CD4-positive, alpha-beta T cell treated with Interleukin-4 for 4 hours (primary cell): ENCODE measurements around the gene NPTXR.

ENCODE experiments used
- DNase-seq: peaks from one replicate; pipeline ENCODE4 v3.0.0-alpha.2; 2020

NPTXR gene

GRCh38 chr22:38843657-38844314, at the start of gene NPTXR:
TSS of gene NPTXR (minus strand) at chr22:38844028.
- DNase-seq = peak; percentile 3

DNA sequence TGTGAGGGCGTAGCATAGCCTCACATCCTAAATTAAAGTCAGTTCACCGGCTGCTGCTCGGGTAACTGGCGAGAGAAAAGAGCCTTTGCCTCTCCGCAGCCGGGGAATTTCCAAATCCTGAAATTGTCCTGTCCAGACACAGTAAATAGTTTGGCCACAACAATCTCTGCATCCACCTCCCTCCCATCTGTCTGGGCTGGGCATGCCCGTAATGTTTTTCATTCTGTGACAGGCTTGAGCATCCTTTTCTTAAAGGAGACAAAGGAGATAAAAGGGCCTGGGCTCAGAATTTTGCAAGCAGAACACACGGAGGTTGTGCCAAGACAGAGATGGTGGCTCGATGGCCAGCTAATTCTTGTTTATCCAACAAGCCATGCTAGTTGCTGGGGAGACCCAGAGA, 47.4 kb upstream of the NPTXR start:
- no peak for DNase-seq

DNA sequence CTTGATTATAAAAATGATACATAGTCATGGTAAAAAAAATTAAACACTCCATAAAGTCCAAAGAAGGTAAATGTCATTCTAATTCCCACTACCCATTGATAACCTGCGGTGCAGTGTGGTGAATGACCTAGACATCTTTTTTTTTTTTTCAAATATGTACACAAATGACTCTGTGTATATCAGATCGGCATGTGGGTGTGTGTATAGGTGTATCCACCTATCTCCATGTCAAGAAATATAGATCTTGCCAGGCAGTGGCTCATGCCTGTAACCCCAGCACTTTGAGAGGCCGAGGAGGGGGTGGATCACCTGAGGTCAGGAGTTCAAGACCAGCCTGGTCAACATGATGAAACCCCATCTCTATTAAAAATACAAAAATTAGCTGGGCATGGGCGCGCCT, 46.5 kb upstream of the NPTXR start:
- no peak for DNase-seq

DNA sequence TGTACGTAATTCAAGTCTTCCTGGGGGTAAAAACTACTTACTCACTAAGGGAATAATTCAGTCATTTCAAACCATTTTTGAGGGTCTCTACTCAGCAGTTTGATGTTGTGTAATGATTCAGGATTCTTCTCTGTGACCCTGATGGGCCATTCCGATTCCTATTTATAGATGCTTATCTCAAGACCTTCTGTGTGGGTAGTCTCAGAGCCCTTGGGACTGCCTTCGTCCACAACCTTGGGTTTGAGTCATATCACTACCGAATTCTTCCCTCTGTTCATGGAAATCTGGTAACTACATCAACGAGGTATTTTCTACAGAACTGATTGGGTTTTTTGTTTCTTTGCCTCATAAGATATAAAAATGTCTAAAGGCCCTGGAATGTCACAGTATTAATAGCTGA, 42.5 kb upstream of the NPTXR start:
- no peak for DNase-seq

GRCh38 chr22:38882972-38883622, 39.3 kb upstream of the NPTXR start:
- no peak for DNase-seq

GRCh38 chr22:38881997-38882879, 38.4 kb upstream of the NPTXR start:
- no peak for DNase-seq

- DNase-seq = no peak
Observed at GRCh38 chr22:38881464-38881871, 37.6 kb upstream of the NPTXR start.

DNA sequence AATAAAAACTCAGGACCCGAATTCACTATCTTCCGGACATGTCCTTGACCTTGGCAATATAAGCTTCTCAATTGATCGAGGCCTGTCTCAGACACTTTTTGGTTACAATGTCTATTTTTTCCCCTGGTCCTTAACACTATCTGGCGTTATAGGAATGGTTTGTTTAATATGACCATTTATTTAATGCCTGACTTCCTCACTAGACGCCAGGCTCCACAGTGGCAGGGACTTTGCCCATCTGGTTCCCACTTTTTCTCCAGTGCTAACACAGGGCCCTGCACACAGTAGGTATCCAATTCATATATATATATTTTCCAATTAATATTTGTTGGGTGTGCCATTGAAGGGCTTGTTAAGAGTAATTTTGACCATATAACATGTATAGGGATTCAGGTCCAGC, 36.1 kb upstream of the NPTXR start:
- no peak for DNase-seq

DNA sequence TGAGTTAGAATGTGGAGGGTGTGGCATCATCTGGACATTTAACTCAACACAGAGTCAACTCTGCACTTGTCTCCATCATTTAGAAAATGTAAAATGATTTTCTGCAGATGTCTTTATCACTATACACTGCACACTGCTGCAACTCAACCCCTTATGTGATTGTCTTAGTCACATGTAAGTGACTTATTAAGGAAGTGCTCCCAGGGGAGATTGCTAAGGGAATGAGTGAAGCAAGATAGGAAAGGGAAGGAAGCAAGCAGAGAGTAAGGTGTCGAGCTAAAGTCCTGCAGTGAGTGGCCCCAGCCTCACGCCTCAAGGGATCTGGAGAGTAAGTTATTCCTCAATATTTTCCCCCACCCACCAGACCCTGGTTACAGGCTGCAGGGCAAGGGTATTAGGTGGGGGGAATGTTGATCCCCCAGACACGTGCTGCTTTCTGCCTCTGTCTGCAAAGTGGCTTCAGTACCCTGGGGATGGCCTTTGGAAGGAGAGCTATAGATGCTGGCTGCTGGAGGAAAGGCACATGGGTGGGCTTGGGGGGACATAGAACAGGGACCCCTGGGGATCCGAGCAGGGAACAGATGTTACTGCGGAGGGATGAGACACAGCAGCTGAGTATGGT, 35.4 kb upstream of the NPTXR start:
- DNase-seq = no peak

DNA sequence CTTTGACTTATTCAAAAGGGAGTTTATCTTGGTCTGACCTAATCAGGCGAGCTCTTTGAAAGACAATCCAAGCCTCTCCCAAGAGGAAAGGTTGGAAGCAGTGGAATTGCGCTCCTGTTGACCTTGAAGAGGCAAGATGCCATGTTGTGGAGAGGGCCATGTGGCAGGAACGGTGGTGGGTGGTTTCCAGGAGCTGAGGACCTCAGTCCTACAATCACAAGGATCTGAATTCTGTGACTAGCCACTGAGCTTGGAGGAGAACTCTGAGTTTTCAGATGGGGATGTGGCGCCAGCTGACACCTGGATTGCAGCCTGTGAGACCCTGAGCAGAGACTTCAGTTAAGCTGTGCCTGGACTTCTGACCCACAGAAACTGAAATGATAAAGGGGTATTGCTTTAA, 34.2 kb upstream of the NPTXR start:
- no peak for DNase-seq

- DNase-seq = no peak
Observed at GRCh38 chr22:38874529-38875222, 30.8 kb upstream of the NPTXR start.

- DNase-seq = peak; percentile 95
Observed at GRCh38 chr22:38873469-38874411, 29.9 kb upstream of the NPTXR start.

DNA sequence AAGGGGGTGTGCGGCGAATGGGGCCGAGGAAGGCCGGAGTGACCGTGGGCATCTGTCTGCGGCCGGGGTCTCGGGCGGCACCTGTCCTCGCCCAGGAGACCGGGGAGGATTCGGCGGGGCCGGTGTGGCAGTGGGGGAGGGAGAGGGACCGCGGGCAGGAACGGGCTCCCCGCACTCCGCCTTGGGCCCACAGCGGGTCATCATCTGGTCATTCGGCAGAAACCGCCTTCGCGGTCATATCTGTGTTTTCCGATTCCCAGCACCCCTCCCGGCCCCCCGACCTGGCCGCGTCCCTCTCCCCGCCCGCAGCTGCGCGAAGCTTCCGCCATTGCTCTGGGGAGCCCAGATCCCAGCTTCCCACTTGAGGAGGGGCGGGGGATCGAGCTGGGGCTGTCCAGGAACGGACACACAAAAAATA, 29.0 kb upstream of the NPTXR start:
- DNase-seq = no peak

GRCh38 chr22:38872172-38872830, 28.5 kb upstream of the NPTXR start, which contains the start of gene CBX6:
TSS of gene CBX6 (minus strand) at chr22:38872216. CDS start at chr22:38872190, 26 bp downstream.
- DNase-seq = peak; percentile 94

DNA sequence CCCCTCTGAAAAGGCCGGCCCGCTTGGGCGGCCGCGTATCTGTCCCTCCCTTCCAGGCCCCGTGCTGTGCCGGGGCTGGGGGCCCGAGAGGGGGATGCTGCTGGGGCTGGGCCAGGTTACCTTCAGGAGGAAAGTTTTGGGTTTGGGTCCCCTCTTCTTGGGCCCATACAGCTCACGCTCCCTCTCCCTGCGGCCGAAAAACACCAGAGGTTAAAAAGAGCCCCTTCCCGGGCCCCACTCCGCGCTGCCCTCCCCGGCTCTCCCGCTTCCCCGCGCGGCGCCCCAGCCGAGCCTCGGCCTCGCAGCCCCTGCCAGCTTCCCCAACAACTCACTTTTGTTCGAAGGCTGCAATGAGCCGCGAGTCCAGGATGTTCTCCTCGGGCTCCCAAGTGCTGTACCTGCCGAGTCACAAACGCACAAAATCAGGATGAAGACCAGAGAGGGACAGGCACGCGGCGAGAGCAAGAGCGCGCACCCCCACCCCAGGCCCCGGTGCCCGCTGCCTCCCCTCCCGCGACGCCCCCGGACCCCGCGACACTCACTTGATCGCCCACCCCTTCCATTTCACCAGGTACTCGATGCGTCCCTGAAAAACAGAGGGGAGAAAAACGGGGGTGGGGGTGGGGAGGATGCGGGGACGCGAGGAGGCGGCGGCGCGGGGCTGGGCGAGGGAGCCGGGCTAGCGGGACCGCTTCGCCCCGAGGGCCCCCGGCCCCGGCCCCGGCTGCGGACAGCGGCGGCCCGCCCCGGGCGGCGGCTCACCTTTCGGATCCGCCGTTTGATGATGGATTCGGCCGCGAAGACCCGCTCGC, 27.7 kb upstream of the NPTXR start:
- no peak for DNase-seq

DNA sequence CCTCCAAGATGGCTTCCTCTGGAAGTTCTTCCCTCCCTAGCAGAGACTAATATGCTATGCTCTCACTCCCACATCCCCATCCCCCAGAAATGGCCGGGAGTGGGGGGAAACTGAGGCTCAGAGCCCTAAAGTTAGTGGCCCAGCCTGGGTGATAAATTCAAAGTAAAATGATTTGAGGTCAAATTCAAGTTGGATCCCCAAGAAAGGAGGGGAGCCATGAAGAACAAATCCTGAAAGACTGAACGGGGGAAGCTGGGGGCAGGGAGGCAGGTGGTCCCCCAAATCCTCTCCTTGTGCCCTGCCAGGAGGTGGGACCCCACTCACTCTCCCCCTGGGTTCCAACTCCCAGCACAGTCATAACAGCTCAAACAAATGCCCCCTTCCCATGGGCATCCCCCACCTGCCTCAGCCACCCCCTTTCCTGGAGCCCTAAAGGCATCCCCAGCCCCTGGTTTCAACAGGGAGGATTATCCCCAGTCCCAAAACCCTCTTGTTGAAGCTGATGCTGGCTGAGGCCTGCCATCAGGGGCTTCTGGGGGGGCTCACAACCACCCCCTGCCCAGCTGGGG, 27.0 kb upstream of the NPTXR start:
- no peak for DNase-seq

DNA sequence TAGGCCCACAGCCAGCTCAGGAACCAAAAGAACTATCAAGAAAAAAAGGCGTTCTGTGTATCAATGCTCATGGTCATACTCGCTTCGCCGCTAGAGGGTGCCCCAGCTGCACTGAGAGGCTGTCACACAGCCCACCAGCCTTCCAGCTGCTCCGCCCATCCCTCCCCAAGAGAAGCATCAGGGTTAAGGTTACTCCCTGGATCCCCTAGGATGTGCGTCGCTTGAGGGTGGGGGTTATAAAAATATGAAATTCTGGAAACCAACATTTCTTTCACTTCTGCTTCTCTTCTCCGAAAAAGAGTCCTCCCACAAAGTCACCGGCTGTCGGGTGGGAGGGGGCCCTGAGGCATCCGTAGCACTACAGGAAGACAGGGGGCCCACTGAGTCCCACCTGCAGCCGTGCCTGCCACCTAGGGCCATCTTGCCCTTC, 26.5 kb upstream of the NPTXR start:
- DNase-seq = peak; percentile 83

- no peak for DNase-seq
Observed at GRCh38 chr22:38869663-38870062, 25.8 kb upstream of the NPTXR start.

- DNase-seq = peak; percentile 69
Observed at GRCh38 chr22:38868886-38869381, 25.1 kb upstream of the NPTXR start.
